GM21576 (cell line): Measurements from ENCODE around the gene KCNK3.

Experiments used
- ATAC-seq: cut with Tn5 transposase; IDR thresholded peaks from one replicate; pipeline ENCODE4 v1.9.1; 2021; ENCODE audit warnings: mild to moderate bottlenecking, moderate library complexity; ENCODE audit not compliant: unreplicated experiment

KCNK3 gene

DNA sequence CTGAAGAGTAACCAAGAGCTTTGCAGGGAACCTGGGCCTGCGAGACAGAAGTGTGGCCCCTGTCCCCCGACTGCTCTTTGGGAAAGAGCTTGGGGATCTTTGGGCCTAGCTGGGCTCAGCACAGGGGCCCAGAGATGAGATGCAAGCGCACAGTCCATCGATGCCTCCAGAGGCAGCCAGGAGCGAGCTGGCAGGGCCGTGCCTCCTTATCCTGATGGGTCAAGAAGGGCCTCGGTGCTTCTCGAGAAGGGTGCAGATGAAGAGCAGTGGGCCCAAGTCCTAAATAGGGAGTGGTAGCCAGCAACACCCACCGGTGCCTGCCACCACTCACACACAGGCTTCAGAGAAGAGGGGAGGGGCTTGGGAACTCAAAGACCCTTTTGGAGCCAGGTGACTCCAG, 17.6 kb downstream of the KCNK3 start:
- no peak for ATAC-seq

DNA sequence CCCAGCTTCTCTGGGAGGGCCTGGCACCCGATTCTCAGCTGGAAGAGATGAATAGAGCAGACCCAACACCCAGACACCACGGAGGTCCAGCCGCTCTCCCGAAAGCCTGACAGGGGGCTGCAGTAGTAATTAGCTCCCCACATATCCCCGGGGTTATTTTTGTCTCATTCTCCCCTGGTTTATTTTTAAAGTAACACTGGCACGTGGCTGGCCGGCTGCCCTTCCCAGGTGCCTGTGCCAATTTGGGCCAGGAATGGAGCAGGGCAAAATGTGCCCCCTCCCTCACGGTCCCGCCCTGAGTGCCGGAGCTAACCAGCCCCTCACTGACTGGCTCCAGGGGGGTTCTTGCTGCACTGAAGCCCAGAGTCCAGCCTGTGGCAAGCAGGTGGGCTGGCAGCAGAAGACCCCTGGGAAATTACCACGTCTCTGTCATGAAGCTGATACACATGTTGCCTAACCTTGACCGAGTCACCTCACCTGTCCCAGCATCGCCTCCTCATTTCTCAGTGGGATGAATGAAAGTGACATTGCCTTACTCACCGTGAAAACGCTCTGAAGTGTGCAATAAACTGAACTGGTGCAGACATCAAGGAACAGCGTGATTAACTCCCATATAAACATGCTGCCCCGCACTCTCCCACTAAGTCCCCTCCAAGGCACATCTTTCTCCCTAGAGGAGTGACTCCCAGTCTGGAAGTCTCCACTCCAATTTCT, 18.4 kb downstream of the KCNK3 start:
- no peak for ATAC-seq

DNA sequence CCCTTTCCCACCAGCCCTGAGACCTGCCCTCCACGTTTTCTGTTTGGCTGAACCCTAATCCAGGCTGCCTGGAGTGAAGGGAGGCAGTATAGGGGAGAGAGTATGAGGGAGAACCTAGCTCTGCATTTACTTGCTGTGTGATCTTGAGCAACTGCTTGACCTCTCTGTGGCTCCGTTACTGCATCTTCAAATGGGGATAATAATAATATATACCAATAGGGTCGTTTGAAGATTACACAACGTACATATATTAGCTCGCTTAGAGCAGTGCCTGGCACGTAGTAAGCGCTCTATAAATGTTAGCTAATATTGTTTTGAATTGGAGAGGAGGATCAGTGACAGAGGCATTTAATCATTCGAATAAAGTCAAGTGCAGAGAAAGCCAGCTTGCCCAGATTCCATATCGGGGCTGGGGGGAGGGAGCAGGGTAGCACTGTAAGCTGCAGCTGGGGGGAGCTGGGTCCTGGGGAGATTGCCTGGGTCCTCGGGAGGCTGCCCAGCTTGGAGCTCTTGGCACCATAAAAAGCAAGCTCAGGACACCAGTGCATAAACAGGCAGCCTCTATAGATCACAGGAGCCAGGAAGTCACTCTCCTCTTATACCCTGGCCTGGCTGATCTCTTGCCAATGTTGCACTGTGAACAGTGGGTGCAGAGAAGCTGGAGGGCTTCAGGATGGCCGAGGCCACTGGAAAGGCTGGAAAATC, 19.1 kb downstream of the KCNK3 start:
- no peak for ATAC-seq

DNA sequence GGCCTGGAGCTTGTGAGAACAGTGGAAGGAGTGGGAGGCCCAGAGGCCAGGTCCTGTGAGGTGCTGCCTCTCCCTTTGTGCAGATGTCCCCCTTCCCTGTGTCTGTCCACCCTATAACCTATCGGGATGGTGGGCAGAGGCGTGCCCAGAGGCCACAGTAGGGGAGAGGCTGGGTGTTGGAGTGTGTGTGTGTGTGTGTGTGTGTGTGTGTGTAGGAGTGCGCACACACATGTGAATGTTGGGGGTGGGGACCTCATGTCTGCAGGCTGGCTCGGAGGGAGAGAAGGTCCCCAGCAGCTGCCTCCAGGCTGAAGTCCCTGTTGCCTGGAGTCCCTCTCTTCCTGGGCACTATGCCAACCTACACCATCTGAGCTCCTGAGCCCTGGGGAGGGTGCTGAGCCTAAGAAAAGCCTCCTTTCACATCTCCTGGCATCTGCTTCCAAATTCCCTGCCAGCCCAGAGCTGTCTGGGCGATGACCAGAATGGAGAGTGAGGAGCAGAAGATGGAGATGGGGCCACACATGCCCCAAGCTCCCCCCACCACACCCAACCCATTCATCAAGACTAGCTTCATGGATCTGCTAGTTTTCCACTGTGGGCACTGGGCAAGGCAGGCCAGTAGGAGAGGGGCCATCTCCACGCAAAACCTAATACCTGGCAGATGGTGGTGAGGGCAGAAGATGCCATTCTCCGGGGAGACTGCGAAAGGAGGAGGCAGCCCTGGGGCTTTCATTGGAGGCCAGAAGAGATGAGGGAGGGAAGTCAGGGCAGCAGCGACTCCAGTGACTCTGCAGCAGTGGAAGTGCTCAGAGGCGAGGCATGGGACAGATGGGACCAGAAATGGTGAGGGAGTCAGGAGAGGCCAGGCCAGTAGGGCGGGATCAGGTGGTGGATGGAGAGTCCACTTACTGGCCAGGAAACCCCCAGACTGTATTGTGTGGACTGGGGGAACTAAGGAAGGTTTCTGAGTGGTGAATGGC, 20.3 kb downstream of the KCNK3 start:
- no peak for ATAC-seq

DNA sequence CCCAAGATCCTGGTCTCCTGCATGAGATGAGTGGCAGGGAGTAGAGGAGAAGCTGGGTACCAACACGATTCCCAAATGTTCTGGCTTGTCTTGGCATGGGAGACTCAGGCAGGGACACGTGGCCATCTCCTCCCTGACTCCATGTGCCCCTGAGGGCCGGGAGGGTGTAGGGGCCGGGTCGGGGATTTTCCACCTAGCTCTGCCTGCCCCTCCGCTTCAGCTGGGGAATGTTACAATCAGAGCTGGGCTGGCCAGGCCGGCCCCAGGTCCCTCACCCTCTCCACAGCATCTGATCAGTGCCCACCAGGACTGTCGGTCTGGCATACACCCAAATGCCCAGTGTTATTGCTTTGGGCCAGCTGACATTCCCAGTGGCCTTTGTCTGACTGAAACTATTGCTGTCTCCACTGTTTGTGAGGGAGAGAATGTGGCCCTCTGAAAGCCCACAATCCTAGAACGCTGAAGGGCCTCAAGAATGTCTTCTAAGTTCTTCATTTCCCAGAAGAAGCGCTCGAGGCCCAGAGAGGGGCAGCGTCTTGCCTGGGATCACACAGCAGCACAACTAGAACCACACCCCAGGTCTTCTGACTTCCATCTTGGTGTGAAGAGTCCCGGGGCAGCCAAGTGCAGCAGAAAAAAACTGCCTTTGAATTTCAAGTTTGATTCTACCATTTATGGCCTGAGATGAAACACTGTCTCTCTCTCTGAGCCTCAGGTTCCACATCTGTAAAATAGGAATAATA, 23.2 kb downstream of the KCNK3 start:
- ATAC-seq: no peak

DNA sequence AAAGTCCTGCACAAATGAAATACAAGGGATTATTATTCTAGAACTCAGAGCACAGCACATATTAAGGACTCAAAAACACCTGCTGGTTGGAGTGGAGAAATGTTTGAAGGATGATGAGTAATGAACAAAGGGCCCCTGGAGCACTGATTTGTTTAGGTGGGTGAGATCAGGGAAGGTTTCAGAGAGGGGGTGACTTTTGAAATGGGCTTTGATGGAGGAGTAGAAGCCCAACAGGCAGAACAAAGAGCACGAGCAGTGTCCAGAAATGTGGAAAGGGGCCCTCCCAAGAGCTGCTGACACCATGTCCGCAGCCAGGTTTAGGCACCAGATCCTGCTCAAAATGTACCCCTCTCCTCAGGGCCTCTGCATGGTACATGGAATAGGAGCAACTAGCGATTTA, 23.8 kb downstream of the KCNK3 start:
- ATAC-seq: no peak

DNA sequence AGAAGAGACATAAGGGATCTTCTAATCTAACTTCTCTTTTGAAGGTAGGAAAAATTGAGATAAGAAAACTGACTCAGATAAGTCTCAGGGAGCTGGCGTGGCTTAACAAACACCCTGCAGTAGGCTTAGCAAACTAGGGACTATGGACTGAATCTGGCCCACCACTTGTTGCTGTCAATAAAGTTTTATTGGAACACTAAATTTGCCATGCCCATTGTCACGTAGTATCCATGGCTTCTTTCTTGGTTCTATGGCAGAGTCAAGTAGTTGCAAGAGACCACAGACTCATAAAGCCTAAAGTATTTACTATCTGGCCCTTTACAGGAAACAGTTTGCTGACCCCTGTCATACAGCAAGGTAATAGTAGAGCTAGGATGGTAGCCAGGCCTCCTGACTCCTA, 24.2 kb downstream of the KCNK3 start:
- no peak for ATAC-seq

DNA sequence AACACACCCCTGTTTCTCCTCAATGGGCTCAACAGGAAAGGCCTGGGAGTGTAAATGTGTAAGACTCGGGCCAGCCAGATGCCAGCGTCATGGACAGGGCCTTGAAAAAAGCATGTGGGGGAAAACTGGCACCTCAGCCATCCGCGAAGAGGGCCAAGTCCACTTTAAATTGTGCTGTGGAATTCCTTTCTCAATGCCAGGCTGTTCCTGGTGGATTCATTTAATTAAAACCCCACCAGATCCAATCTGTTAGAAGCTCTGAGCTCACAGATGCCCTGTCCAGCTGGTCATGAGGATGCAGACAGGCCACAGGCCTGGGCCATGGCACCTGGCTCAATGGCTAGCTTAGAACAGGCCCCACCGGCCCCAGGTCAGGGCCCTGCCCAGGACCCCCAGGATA, 24.8 kb downstream of the KCNK3 start:
- ATAC-seq: no peak

DNA sequence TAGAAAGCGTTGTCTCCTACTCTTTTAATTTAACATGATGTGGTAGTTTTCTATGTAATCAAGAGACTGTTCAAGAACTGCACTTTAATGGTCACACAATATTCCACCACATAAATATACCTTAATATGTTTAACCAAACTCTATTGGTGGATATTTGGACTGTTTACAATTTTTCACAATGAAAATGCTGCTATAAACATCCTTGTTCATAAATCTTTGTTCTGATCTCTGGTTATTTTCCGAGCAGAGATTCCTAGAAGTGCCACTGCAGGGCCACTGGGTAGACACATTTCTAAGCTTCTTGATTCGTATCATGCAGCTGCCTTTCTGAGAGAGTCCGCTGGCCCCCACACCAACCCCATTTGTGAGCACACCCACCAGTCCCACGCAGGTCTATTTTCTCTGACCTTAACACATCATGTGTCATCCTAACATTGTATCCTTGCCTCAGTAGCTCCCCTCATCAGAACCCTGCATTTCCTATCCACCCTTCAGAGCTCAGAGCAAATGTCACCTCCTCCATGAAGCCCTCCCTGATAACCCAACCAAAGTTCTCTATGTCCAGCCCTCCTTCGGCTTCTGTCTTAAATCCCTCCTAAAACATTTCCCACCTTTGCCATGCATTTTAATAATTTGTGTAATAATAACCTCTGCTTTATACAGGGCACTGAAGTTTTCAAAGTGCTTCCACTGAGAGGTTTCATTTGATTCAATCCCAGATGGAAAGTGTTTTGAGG, 26.6 kb downstream of the KCNK3 start:
- no peak for ATAC-seq

DNA sequence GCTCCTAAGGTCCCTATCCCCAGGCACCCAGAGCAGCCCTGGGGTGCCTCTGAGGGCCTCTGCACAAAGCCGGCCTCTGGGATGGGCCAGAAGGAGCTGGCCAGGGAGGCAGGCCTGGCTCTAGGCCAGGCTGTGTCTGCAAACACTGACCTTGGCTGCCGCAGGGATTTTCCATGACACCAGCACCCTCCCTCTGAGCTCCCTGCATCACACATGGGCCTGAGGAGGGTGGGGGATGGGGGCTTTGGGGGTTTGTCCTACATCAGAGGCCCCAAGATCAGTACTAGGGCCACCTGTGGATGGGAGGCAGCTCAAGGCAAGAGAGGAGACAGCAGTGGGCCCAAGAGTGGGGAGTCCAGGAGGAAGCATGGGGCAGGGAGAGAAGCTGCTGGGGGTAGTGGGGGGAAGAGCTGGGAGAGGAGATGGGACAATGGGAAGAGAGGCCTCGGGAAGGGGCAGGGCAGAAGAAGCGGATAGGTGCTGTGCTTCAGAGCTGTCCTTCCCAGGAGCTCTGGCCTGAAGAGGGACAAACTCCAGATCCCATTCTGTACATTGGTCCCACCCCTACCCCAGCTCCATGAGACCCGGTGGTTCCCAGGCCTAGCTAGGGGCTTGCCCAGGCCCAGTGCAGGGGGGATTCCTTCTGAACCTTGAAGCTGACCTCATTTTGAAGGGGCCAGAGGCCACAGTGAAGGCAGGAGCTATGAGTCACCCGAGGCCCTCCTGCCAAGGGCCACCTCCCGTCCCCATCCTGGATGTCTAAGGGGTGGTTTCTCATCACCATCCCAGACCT, 28.0 kb downstream of the KCNK3 start:
- ATAC-seq: no peak

DNA sequence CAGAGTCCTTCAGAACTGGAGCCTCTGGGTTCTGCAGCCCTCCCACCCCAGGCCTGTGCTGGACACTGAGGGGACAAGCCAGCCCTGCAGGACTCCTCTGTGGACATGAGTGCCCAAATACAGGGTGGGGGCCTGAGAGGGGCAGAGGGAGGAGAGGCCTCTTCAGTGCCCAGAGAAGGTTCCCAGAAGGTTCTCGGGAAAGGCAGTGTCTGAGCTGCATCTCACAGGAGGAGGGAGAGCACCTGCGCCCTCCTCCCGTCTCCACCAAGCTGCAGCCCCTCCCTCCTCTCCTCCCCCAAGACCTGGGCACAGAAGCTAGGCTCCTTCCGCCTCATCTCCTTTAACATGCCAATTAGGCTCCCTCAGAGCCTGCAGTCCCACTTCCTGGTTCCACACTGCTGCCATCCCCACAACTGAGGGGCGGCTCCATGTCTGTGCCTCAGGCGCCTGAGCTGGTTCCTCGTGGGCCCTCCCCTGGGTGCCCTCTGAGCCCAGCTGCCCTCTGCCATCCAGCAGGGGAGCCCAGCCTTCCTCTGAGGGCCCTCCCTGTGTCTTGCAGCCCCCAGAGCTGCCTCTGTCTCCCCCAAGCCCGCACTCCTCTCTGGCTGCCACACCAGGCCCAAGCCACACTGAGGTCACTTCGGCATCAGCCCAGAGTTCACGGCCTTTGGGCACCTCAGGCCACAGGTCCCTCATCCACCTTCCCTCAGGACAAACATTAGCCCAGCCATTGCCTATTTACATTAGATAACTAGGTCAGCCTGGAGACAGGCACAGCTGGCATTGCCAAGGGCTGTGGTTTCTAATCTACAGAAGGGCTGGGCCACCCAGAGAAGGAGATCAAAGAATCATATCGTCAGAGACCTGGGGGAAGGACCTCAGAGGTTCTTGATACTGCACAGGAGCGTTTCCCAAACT, 28.9 kb downstream of the KCNK3 start:
- ATAC-seq: no peak

DNA sequence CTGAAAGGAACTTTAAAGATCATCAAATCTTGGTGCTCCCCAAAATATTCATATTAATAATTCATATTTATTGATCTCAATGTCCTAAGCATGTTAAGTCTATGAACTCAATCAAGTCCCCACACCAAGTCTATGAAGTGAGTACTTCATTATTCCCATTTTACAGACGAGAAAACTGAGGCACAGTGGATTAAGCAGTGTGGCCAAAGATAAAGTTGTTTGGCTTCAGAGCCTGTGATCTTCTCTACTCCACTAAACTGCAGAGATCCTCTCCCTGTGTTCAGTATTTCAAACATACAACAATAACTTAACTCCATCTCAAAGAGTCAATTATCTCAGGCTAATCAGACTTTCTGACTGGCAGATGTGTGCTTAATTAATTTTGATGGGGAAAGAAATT, 29.8 kb downstream of the KCNK3 start:
- ATAC-seq: no peak

DNA sequence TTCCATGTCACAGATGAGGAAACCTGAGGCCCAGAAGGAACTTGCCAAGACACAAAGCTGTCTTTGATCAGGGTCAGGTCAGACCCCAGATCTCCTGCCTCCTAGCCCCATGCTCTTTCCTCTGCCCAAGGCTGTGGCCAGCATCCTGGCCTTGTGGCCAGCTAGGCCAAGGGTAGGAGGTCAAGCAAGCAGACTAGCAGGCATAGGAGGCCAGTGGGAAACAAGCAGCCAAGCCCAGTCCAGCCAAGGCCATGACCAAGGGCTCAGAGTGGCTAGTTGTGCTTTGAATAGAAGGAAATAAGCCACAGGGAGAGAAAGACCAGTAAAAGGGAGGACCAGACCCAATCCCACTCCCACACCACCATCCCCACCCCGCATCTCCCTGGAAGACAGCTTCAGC, 30.4 kb downstream of the KCNK3 start:
- ATAC-seq: no peak

DNA sequence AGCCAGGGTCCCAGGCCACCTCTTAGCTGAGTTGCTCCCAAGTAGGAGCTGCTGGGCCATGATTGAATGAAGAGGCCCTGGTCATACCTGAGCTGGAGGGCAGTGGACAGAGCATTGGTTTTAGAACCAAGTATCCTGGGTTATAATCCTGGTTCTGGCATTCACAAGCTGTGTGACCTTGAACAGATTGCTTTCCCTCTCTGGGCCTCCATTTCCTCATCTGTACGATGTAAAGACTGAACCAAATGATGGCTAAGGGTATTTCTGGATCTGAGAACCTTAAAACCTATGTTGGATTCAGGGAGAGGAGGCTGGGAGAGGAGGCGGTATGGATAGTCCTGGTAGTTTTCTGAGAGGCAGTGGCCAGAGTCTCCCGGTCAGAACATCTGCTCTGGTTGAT, 31.0 kb downstream of the KCNK3 start:
- ATAC-seq: no peak

DNA sequence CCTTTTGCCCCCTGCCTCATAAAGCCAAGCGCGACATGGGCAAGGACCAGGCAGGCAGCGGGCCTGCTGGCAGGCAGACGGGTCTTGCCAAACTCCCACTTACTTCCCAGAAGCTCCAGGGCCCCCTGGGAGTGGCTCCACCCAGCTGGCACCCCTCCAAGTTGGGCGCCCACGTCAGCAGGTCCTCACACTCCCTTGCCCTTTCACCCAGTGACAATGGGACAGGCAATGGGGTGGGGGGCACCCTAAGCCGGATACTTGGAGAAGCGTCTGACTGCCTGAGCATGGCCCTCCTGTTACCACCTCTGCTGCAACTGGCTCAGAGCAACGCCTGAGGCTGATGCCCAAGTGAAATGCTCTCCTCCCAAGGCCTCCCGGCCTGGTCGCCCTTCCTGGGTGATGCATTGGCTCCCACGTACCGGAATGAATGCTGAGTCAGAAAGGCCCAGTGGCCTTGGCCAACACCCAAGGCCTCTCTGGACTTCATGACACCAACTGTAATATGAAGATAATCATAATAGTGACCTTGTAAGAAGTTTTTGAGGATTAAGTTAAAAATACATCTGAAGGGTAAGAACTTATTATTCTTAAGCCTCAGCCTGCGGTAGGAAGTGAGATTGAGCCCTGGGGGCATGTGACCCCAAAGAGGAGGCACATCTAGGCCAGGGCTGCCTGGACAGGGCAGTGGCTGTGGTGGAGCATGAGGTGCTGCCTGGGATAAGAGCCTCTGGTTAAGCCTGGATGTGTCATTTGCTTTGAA, 31.6 kb downstream of the KCNK3 start:
- no peak for ATAC-seq

DNA sequence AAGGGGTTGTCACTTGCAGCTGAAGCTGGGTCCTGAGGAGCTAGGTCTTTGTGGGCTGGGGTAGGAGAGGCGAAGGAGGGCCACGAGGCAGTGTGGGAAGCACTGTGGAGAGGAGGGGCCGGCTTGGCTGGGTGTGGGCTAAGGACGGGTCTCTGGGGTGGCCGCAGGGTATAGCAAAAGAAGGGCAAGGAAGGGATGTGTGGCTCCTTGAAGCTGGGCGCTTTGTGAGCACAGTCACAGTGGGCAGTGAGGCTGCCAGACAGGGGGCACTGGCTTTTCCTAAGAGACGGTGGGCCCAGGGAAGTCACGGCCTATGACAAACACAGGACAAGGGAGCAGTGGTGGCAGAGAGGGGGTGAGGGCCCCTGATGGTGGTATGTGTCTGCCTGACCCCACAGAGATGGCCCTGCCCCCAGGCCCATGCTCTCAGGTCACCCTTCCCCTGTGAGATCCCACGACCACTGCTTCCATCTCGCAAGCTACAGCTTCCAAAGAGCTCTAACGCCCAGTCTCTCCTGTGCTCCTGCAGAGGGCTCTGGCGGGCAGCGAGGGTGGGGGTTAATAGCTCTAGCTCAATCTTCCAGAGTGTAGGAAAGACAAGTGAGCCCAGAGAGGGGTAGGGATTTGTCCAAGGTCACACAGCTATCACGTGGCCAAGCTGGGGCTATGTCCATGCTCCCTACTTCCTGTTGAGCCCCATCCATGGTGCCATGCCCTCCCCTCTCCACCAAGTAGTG, 32.4 kb downstream of the KCNK3 start:
- no peak for ATAC-seq

DNA sequence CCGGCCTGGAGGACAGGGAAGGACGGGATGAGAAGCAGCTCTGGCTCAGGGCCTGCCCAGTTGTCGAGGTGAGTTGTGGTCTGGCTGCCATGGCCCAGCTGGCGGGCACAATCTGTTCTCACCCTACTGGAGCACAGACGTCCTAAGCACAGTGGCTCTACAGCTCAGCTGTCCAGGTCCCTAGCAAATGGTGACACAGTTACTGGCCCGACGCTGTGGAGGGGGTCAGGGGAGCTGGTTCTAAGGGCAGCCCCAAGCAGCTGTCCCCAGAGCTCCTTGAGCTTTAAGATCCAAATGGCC, 32.9 kb downstream of the KCNK3 start:
- ATAC-seq: no peak
